ENCODE measurements around the gene NR1I3.

The NR1I3 gene

GRCh38 chr1:161196521-161197451 lies 41.2 kb downstream of the NR1I3 start:
- no peak for DNase-seq (ENCODE audit: low read depth in 3 of 3)

- no peak for DNase-seq (ENCODE audit: low read depth in 3 of 3)
These were observed 41.9 kb downstream of the NR1I3 start for GRCh38 chr1:161196111-161196510.

GRCh38 chr1:161195171-161195570 lies 42.8 kb downstream of the NR1I3 start:
- no peak for DNase-seq (ENCODE audit: low read depth in 3 of 3)

- no peak for DNase-seq (ENCODE audit: low read depth in 3 of 3)
These were observed 44.3 kb downstream of the NR1I3 start for GRCh38 chr1:161193561-161194235.

GRCh38 chr1:161192476-161193465 lies 45.2 kb downstream of the NR1I3 start:
- peak; percentile 38 to 57 (median 44) for DNase-seq (ENCODE audit: low read depth in 3 of 3)

- no peak for DNase-seq (ENCODE audit: low read depth in 3 of 3)
These were observed 46.0 kb downstream of the NR1I3 start for GRCh38 chr1:161191971-161192370.

- DNase-seq (ENCODE audit: low read depth in 3 of 3) = no peak
These were observed 47.0 kb downstream of the NR1I3 start for GRCh38 chr1:161190962-161191521.

GRCh38 chr1:161189036-161189435 lies 49.0 kb downstream of the NR1I3 start:
- no peak for DNase-seq (ENCODE audit: low read depth in 3 of 3)

- no peak for DNase-seq (ENCODE audit: low read depth in 3 of 3)
These were observed 49.6 kb downstream of the NR1I3 start for GRCh38 chr1:161188381-161188780.

GRCh38 chr1:161187311-161187710 lies 50.7 kb downstream of the NR1I3 start:
- DNase-seq (ENCODE audit: low read depth in 3 of 3) = no peak

GRCh38 chr1:161185732-161186311 lies 52.2 kb downstream of the NR1I3 start:
- DNase-seq (ENCODE audit: low read depth in 3 of 3) = no peak

GRCh38 chr1:161185282-161185682 lies 52.7 kb downstream of the NR1I3 start:
- DNase-seq (ENCODE audit: low read depth in 3 of 3) = peak; percentile 51 to 54 (median 53)

GRCh38 chr1:161182214-161182613 lies 55.8 kb downstream of the NR1I3 start:
- peak in 2 of 3 donors; percentile 50 to 57 for DNase-seq (ENCODE audit: low read depth in 3 of 3)

- DNase-seq (ENCODE audit: low read depth in 3 of 3) = no peak
These were observed 57.4 kb downstream of the NR1I3 start for GRCh38 chr1:161180639-161181038.

GRCh38 chr1:161179698-161180097 lies 58.3 kb downstream of the NR1I3 start:
- DNase-seq (ENCODE audit: low read depth in 3 of 3) = no peak
